Left forelimb (tissue), 1 donor: Measurements from ENCODE around the gene DCT.
"Not testable (repeated sequence)": the region's sequence is repeated elsewhere in the genome, so short reads cannot be mapped to it uniquely, and the experiment has no call there.

ENCODE experiments used
- DNase-seq: peaks from one replicate; pipeline ENCODE4 v3.0.0-alpha.2; 2018; ENCODE audit warnings: low spot score

The DCT gene

DNA sequence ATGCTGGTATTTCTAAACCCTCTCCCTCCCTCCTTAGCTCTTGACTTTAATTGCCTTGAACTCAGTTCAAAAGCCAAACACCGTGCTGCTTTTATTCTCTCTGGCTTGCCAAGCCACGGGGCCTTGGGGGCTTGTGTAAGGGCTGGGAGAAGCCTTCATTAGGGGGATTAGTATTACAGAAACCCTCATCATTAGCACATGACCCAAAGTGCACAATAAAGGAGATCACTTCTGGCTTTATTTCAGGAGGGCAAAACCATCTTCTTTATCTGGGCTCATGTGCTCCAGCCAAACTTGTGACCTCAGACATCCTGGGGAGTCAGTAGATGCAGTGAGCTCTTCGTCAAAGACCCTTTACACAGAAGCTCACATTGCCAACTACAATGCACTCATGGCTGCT lies at the start of gene DCT:
Gene DCT (minus strand): TSS at position 67 of the 400 bp plus-strand sequence. CDS start 427 bp downstream, outside the sequence.
- no peak for DNase-seq

DNA sequence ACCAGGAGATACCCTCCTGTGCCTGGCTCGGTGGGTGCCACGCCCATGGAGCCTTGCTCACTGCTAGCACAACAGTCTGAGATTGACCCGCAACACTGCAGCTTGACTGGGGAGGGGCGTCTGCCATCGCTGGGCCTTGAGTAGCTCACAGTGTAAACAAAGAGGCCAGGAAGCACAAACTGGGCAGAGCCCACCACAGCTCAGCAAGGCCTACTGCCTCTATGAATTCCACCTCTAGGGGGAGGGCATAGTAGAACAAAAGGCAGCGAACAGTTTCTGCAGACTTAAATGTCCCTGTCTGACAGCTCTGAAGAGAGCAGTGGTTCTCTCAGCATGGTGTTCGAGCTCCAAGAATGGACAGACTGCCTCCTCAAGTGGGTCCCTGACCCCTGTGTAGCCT lies 47.5 kb upstream of the DCT start:
- not testable (repeated sequence) for DNase-seq

DNA sequence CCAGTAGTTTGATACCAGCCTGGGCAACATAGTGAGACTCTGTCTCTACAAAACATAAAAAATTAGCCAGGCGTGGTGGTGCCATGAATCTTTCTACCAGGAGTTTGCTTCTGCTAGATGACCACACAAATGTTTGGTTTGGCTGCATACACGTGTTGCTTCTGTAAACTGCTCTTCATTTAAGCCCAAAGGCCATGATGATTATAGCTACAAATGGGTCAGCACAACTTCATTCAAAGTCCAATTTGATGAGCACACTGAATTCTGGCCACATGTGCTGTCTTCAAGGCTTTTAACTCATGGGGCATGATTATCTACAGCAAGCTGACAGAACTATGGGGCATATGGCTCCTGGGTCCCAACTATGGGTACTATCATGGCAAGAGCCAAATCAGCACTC lies 46.3 kb upstream of the DCT start:
- no peak for DNase-seq

DNA sequence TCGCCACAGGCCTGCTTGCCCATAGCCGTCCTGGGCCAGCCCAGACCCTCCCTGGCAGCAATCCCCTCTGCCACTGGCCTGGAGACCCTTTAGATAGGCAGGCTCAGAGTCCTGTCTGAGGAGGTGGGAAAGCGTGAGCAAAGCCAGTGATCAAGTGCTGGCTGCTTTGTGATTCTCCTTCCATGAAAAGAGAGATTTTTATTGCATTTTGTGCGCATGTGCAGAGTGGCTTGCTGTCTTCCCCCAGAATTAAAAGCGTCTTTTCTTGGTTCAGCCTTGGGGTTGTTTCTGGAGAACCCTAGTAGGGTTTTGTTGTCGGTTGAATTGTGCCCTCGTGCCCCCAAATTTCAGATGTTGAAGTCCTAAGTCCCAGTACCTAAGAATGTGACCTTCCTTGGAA lies 44.9 kb upstream of the DCT start:
- DNase-seq: no peak

DNA sequence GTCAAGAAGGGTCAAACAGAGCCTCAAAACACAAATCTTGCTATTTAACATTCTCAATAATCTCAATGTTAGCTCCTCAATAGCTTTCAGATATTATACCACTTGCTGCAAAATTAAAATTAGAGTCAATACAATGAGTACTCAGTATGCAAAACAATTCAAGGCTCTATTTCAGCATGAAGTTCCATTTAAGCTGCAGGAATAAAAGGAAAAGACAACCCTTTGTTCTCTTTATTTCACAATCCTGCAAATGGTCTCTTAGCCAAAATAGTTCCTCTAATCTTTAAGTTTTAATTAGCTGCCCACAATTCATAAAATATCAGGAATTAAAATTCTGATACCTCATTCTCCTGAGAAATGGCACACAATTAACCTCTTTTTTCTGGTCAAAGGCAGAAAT lies 40.5 kb upstream of the DCT start:
- DNase-seq: no peak

DNA sequence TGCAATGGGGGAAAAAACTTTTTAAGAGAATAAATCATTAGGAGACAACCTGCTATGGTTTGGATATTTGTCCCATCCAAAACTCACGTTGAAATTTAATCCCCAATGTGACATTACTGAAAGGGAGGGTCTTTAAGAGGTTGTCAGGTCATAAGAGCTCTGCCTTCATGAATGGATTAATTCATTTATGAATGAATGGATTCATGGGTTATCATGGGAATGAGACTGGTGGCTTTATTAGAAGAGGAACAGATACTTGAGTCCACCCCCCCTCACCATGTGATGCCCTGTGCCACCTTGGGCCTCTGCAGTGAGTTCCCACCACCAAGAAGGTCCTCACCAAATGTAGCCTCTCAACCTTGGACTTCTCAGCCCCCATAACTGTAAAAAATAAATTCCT lies 37.0 kb upstream of the DCT start:
- no peak for DNase-seq

DNA sequence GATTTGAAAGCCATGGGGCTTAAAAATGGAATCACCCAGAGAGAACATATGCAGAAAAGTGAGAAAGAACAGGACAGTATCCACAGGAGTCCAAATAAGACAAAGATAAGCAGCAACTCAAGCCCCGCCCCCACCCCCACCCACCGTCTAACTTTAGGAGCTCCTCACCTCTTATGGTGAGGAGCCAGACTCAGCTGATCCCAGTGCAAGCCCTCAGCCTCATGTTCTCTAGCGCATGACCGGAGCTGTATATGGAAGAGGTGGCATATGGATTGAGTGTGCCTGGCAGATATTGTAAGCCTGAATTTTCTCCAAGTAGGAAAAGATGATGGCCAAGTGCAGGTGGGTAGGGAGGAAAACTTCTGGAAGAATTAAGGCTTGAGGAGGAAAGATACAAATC lies 36.4 kb upstream of the DCT start:
- DNase-seq: no peak

DNA sequence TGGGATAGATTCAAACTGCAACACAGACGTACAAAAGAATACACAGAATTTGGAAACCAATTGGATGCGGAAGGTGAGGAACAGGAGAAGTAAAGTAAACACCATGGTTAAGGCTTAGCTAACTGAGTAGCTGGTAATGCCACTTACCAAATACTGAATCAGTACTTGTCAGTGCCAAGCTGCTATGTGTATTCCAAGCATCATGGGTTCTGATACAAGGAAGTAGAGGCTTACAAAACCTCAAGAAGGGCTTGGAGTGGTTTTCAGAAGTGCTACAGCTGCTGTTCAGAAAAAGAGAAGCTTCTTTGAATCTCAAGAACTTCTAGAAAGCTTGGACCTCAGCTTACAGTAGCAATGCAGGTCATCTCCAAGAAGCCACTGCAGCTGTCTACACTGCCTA lies 35.9 kb upstream of the DCT start:
- no peak for DNase-seq

DNA sequence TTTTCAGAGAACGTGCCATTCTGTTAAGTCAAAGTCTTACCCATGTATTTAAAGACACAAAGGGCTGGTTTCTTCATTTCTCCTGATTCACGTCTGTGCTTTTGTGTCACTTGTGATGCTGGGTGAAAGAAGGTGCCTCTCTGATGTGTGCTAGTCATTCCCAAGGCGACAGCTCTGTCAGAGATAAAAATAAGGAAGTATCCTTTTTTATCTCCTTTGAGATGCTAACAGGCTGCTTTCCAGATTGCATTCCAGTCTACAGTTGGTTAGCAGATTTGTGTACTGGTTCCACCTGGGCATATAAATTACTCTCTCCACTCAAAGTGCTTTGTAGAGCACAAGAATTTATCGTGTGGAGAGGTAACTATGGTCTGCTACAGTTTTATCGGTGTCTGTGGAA lies 33.5 kb upstream of the DCT start:
- DNase-seq: no peak

DNA sequence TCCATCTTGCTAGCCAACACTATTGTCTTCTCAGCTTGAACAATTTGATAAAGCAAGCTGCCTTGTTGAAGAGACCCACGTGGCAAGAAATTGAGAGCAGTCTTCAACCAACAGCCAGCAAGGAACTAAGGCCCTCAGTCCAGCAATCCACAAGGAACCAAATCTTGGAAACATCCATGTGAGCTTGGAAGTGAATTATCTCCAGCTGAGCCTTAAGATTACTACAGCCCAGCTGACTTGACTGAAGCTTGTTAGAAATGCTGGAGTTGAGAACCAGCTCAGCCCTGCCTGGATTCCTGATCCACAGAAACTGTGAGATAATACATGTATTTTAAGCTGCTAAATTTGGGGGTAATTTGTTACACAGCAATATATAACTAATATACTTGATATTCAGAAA lies 26.2 kb upstream of the DCT start:
- no peak for DNase-seq

DNA sequence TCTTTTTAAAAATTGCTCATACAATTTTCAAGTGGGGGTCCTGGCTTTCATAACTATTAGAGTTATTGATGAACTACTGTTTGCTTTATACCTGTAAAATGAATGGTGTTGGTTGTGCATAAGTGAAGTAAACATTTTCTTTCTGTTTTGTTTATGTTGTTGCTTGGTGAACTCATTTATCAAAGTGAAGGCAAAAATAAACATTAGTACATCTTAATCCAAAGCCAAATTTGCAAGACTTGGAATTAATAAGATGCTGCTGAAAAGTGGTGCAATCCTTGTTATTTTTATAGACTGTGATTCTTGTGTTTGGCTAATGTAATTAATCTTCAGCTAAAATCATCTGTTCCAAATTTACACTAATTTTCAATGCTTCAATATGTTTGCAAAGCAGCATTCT lies 24.4 kb upstream of the DCT start:
- no peak for DNase-seq

DNA sequence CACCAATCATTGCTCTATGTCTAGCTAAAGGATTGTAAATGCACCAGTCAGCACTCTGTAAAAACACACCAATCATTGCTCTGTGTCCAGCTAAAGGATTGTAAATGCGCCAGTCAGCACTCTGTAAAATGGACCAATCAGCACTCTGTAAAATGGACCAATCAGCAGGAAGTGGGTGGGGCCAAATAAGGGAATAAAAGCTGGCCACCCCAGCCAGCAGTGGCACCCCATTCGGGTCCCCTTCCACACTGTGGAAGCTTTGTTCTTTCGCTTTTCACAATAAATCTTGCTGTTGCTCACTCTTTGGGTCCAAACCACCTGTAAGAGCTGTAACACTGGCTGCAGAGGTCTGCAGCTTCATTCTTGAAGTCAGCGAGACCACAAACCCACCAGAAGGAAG lies 19.3 kb upstream of the DCT start:
- DNase-seq: not testable (repeated sequence)

DNA sequence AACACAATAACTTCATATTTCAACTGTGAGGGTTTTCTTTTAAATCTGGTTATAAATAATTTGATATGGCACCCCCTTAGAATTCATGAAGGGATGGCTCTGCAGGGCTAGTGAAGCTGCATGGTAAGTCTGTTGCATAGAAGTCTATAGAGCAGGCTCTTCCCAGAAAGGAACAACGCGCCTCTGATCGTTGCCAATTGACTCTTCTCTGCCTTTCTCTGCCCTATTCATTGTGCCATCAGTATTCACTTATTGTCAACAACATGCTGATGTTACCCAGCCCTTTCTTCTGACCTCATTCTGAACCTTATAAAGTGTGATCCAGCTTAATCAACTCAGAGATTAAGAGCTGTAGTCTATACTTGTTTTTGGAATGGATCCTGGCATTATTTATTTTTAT lies 16.3 kb upstream of the DCT start:
- DNase-seq: no peak

DNA sequence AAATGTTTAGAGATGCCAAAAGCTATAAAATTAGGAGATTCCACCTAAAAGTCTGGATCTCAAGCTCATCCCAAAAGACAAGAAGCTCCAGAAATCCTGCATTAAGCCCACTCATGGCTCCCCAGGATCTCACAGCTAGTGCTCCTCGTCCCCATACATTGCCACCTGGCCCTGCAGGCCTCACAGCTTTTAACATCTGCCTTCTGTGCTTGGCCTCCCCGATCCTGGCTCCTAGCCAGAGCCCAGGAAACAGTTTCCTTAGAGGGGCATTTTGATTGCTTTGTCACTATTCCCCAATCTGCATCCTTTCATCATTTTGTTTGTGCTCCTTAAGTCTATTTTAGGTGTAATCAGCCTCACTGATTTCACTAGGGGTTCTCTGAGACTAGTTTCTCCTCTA lies 14.5 kb upstream of the DCT start:
- no peak for DNase-seq

DNA sequence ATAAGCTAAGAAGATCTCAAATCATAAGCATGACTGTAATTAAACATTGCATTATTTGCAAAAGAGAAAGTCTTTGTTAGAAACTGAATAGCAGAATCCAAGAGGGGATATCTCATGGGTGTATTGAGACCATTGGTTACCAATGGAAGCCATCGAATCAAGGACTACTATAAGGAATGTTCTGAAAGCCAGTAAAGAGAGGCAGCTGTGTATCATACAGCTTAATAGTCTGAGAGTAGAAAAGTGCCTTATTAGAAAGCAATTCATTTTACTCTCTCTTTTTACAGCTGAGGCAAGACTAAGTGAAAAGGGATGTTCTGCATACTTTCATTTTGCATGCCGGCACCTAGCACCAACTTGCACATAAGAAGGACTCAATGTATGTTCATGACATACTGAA lies 7.6 kb upstream of the DCT start:
- DNase-seq: no peak

DNA sequence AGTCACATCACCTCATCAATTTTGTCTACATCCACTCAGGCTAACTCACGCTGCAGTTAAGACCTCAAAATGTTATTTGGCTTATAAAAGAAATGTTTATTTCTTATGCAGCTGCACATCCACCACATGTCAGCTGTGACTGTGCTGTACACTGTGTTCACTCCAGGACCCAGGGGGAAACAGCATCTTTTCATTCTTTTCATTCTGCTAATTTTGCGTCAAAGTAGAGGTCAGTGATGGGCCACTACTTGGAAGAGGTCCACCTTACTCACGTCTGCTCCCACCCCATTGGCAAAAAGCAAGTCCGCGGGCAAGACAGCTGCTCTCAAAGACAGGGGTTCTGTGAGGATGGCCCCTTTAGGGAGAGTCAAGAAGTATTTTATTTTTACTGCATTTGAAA lies 4.5 kb upstream of the DCT start:
- no peak for DNase-seq

DNA sequence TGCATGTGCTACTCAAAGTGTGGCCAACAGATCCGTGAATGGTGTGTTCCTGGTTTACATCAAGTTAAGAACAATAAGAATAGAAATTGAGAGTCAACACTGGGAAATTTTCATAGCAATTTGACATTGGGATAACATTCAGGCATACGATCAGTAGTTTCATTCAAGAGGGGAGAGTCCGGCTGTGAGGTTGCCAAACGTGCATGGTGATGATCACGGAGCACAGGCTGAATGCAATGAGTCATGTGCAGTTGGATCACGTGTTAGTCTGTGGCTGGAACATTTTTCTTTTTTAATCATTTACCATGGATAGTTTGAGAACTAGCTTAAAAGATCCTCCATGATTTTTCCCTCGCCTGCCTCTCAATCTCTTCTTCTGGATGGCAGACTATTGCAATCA lies 2.5 kb upstream of the DCT start:
- DNase-seq: no peak

DNA sequence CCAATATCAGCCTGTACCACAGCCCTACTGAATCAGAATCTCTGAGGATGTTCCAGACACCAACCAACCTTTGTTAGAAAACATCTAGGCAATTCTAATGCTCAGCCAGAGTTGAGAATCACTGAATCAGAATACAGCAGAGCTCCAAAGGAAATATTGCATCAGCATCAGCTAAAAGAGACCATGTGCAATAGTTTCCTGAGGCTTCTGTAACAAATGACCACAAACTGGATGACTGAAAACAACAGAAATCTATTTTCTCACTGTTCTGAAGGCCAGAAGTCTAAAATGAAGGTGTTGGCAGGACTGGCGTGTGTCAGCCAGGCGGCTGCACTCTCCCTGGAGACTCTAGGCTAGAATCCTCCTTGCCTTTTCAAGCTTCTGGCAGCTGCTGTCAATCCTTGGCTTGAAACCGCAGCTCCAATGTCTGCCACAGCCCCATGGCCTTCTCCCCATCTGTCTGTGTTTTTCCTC lies 1.2 kb upstream of the DCT start:
- no peak for DNase-seq

DNA sequence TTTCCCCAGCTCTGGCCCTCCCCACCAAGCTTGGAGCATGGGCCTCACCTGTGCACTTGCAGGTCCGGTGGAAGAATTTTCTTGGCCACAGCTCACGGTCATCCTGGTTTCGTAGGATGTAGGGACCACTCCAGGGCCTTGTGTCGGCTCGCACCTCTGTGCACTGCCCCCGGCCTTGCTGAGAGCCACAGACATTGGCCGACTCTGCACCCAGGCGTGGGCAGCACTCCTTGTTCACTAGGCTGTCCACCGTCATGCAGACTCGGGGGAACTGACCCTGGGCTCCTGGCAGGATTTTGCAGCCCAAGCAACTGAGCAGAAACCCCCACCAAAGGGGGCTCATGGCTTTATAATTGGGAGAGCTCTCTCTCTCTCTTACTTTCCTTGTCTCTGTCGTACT lies 569 bp downstream of the DCT start:
- no peak for DNase-seq

DNA sequence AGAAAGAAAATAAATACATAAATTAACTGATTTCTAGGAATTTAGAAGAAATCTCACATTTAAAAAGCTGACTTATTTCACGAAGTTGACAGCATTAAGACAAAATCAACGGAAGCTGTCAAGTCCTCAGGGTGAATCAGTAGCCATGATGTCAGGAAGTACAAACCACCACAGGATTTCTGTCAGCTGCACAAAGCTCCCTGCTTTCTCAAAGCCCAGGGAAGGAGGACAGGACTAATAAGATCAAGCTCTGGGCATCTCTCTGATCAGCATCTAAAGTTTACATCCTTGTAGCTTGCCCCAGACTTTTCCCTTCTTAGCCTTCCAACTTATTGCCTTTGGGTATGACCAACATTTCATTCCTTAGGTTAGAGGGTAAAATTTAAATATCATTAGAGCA lies 9.4 kb downstream of the DCT start:
- no peak for DNase-seq

DNA sequence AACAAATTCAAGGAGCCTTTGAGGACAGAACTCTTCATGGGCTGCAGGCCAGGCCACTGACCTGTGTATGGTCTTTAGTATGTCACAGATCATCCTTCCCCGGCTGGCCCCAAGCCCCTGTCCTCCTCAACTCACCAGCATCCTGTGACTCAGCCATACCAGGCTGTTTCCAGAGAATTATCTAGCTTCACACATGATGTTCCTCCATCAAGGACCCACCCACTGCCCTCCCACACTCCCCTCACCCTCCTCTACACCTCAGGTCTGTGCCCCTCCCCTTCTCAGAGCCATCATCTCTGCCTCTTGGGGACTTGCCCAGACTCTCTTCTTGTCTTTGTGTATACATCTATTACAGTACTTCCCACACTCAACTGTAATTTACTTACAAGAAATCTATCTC lies 14.7 kb downstream of the DCT start:
- DNase-seq: no peak

DNA sequence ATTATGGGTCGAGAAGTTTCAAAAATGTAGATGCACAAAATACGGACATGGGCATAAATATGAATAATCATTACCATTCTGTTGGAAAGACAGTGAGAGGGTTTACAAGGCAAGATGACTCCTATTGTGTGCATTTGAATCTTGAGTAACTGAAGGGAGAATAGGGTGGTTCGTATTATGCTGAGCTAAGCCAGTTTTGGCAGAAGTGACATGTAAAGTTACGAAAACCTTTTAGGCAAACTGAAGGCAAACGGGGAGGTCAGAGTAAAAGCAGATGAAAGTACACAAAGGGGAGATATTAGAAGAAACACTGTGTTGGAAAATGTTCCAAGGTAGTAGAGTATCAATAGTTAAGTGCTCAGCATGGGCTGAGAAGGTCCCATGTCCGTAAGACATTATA lies 16.8 kb downstream of the DCT start:
- no peak for DNase-seq

DNA sequence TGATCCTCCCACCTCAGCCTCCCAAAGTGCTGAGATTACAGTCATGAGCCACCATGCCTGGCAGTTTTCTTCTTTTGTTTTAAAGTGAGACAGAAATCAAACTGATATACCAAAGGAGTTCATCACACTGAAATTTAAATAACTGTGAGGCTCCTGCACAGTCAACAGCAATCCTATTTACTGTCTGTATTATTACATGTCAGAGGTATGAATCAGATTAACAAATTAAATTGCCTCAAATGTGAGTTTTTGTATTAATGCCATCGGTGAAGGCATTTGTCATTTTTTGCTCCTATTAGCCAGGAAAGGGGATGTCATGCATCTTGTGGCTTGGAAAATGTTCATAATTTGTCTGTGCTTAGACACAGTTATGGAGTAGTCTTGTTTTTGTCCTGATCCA lies 20.4 kb downstream of the DCT start:
- DNase-seq: no peak

DNA sequence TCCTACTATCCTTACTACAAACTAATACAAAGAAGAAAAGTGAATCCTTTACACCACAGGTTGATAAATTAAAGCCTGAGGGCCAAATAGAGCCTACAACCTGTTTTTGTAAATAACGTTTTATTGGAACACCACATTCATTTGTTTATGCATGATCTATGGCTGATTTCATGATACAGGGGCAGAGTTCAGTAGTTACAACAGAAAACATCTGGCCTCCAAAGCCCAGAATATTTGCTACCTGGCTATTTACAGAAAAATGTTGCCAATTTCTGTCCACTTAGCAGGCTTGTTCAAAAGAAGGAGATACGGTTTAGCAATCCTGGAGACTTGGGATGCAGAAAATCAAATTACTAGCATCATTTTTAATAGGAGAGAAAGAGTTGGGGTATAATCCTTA lies 24.1 kb downstream of the DCT start:
- no peak for DNase-seq

DNA sequence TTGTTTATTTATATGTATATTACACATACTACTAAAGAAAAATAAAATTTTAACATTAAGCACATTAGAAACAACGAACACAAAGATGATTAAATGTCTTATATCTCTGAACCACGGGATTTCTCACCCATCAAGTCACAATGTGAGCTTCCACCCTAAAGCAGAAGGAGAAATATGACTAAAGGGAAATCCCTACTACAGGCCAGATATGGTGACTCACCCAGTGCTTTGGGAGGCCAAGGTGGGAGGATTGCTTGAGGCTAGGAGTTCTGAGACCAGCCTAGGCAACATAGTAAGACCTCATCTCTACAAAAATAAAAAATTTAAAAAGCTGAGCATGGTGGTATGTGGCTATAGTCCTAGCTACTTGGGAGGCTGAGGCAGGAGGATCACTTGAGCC lies 24.6 kb downstream of the DCT start:
- no peak for DNase-seq
